Sciatic nerve (tissue), 2 donors: ENCODE results near the gene GHRHR. TPM values are rescaled to one million over a fixed set of nuclear protein-coding genes. Genes with fewer than 3 reads are reported as not detected.

Experiments
- ATAC-seq: fragments of 200-7000 bp; cut with Tn5 transposase; one replicate; pipeline ENCODE4 v1.9.1; 2020; ENCODE audit warnings: mild to moderate bottlenecking, moderate library complexity
- DNase-seq: peaks from one replicate; pipeline ENCODE4 v3.0.0-alpha.2; 2020; ENCODE audit warnings: low spot score
- intact Hi-C: fragments of 100-400 bp; cut with DNase I; formaldehyde crosslinking; loops from one replicate; pipeline ENCODE4 v1.14.2; 2022
- total RNA-seq: library from RNA; stranded (reverse); fragmentation: NEBNext Ultra II Directional; extraction: Animal tissue kit (Norgen Biotek cat#: 25700); gene quantifications from one replicate; pipeline ENCODE4 v1.2.1, GENCODE V29; 2021
- donor health status: DM: no; HTN: no; CAD: no.
- donor health status: DM: no; HTN: no; CAD: no.

Gene GHRHR
- total RNA-seq, 1 donor from 2014 or later, result 1.2 TPM

DNA sequence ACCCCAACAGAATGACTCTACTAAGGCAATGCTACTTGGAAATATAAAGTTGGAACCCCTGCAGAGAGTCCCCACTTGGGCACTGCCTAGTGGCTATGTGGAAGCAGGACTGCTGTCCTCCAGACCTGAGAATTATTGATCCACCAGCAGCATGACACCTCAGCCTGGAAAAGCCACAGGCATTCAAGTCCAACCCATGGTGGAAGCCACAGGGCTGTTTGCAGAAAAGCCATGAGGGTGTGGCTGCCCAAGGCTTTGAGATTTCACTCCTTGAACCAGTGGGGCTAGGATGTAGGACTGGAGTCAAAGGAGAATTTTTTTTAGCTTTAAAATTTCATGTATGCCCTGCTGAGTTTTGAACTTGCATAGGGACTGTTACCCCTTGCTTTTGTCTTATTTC is 13.6 kb upstream of the GHRHR start:
- intact Hi-C loops, result no loop called here
- ATAC-seq, result no peak
- no peak for DNase-seq

DNA sequence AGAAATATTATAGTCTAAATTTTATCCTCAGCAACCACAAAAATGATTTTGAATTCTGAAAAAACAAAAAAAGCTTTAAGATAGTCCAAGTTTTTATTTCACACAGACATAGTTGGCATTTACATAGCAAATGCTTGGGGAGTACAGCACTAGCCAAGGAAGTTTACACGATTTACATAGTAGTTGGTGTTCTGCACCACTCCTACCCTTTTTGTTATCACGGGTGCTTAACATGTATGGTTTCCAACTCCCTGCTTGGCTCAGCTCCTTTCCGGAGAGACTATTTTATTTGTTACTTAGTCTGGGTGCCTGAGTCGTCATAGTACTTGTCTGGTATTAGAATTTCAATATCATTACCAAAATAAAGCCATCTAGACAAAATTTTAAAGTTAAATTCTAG is 8.8 kb upstream of the GHRHR start:
- no peak for DNase-seq
- intact Hi-C loops, result no loop called here
- ATAC-seq, result no peak

DNA sequence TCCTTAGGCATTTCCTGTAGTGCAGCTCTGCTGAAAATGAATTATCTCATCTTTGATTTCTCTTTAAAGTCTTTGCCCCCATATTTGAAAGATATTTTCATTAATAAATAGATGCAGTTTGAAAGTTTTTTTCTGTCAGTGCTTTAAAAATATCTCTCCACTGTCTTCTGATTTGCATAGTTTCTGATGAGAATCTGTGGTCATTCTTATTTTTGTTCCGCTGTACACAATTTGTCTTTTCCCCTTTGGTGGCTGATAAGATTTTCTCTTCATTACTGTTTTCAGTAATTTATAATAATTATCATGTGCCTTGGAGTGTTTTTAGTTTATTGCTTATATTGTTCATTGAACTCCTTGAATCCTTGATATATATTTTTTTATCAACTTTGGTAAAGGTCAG is 7.0 kb upstream of the GHRHR start:
- intact Hi-C loops, result no loop called here
- no peak for DNase-seq
- no peak for ATAC-seq

DNA sequence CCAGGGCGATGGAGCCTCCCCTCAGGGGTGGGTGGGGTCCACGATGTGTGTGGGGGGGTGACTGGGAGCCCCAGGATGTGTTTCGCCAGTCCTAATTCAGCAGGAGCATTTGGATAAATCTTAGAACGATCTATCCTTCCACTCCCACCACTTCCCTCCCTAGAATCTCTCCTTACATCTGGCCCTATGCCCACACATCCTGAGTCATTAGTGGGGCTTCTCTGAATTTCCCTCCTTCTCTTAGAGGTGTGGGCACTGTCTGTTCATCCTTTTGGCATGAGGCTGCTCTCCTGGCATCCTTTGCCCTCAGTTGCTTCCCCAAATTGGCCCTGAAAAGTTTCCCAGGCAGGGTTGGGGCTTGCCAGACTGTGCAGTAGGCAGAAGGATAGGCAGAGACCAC is 1.6 kb downstream of the GHRHR start:
- ATAC-seq, result no peak
- DNase-seq, result no peak
- intact Hi-C loops, result no loop called here

DNA sequence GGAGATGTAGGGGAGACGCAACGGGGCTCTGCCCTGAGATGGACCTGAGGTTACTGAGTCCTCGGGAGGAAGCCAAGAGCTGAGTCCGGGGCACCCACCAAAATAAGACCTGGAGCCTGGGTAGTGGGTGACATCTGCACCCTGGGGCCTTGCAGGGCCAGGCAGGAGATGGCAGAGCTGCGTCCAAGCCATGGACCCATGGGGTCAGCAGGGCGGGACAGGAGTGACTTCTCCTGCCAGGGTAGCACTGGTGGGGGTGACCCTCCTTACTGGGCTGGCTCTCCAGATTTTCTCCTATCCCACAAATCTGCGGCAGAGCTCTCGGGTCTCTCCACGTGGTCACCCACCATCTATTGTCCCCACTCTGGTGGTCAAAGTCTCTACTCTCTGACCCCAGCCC is 2.1 kb downstream of the GHRHR start:
- ATAC-seq, result no peak
- intact Hi-C loops, result no loop called here

DNA sequence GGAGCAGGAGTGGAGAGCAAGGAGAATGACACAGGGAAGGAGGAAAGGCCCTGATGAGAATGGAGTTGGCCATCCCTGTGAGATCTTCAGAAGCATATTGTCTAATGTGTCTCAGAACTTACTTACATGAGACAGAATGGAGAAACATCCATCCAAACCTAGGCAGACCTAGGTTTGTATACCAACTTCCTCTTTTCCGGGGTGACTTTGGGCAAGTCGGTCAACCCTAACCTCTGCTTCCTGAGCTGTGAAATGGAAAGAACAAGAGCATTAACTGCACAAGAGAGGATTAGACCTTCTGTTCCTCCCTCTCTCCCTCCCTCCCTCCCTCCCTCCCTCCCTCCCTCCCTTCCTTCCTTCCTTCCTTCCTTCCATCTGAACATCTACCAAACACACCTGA is 4.5 kb downstream of the GHRHR start:
- ATAC-seq, result no peak
- no peak for DNase-seq
- intact Hi-C loops, result no loop called here

More for the DNA sequence above, 2.1 kb downstream of the GHRHR start:
- no peak for DNase-seq

DNA sequence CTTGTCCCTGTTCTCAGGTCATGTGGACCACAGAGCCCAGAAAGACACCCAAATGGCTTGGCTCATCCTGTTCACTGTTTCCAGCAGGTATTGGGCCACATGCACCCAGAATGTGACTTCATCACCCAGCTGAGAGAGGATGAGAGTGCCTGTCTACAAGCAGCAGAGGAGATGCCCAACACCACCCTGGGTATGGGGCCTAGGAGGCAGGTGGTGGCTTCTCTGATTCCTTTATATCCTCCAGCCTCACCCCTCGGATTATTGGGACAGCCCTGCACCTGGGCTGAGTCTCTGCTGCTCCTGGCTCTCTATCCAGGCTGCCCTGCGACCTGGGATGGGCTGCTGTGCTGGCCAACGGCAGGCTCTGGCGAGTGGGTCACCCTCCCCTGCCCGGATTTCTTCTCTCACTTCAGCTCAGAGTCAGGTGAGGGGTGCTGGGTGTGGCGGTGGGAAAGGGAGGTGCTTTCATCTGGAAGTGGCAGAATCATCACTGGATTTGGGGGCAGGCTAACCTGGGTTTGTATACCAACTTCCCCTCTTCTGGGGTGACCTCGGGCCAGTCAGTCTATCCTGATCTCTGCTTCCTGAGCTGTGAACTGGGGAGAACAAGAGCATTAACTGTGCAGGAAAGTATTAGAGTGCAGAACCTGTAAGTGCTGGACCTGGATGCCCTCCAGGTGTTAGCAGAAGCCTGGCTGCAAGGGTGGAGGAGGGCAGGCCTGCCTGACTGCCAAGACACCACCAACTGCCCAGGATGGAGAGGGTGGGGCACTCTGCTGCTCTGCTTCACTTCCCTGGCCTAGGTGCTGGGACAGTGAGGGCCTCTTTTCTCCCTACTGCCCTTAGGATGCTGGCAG is 5.2 kb downstream of the GHRHR start:
- intact Hi-C loops, result no loop called here
- ATAC-seq, result no peak
- no peak for DNase-seq

DNA sequence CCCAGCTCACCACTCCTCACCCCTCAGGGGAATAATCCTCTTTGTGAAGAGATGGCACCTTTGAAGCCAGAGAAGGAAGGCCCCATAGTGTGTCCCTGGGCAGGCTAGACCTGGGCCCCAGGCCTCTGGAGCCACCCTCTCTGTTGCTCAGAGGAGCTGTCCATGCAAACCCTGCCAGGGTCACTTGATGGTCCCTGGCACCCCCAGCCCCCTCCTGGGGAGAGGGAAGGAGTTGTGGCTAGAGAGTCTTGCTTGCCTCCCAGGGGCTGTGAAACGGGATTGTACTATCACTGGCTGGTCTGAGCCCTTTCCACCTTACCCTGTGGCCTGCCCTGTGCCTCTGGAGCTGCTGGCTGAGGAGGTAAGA is 5.8 kb downstream of the GHRHR start:
- intact Hi-C loops, result no loop called here
- ATAC-seq (no peak), DNase-seq (no peak)

DNA sequence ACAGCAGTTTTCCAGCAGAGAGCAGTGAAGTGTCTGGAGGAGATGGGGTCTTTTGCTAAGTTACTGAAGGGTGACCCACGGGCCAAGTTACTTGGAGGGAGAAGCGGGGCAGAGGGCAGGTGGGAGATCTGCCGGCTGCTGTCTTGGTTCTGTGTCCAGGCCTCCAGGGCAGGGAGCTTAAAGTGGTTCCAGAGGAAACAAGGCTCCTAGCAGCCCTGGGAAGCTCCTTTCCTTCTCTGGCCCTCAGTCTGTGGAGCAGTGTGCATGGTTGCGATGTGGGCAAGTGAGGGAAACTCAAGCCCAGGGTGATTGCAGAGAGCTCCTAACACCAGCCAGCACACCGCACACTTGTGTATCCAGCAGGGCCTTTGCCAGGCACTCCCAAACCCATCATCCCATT is 6.3 kb downstream of the GHRHR start:
- intact Hi-C loops, result loop anchor here (10.0 kb wide), 1 partner anchor 175 kb away; no protein-coding TSS in a partner anchor
- DNase-seq, result no peak
- ATAC-seq, result no peak

DNA sequence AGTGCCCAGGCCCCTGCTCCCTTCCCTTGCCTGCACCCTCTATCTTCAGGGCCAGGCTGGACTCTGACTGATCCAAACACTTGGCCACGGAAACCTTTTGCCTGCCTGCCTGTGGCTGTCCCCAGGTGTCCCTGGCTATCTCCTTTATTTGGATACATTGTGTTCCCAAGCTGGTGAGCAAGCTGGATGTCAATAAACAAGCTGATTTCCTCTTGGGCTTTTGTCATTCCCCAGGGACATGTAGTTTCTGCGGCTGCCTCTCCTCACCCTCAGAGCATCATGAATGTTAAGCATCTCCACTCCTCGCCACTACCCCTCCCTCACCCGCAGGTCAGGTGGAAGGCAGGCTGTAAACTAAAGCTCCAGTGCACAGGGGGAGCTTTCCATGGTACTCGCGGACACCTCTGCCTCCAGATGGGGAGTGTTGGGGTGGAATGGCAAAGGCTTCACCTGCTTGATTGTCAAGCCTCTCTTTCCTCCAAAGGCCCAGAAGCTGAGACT is 6.9 kb downstream of the GHRHR start:
- no peak for ATAC-seq
- intact Hi-C loops, result loop anchor here (10.0 kb wide), 1 partner anchor 176 kb away; no protein-coding TSS in a partner anchor
- DNase-seq, result no peak

DNA sequence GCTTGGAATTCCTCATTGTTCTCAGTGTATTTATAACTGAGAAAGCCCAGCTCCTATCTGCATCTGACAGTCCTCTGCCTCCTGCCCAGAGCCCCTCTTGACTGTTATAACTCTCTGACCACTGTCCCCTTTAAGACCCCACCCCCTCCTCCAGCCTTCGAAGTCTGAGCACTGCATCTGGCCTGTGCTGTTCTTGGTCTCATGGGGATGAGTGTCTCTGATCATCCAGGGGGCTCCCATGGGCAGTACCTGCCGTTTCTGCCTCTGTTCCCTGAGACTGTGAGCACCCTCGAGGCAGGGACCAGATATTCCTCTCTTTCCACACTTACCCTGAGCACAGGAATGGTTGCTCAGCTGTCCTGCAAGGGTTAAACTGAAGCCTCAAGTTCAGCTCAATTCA is 7.7 kb downstream of the GHRHR start:
- intact Hi-C loops, result loop anchor here (10.0 kb wide), 1 partner anchor 177 kb away; no protein-coding TSS in a partner anchor
- ATAC-seq (no peak), DNase-seq (no peak)

DNA sequence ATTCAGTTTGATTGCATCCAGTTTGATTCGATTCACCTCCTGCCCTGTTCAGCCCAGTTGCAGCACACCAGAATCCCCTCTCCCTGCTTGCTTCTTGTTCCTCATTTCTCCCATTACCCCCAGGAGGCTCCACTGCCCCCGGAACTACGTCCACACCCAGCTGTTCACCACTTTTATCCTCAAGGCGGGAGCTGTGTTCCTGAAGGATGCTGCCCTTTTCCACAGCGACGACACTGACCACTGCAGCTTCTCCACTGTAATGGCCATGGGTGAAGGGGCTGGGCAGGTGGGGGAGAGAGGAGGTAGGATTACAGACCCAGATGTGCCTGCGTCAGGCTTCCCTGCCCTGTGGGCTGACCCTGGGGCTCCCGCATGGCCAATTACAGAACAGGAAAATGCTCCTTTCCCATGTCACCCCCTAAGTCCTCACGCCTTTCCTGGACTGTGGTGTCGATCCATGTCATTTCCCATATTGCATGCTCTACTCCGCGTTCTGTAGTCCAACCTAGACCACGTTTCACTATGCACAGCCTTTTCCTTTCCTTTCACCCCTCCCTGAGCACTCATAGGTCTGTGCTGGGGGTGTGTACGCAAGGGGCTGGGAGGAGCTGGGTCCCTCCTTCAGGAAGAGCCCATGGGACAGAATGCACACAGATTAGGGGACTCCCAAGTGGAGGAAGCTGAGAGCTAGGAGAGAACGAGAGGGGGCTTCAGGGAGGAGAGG is 8.2 kb downstream of the GHRHR start:
- ATAC-seq (no peak), DNase-seq (no peak)
- intact Hi-C loops, result loop anchor here (10.0 kb wide), 1 partner anchor 177 kb away; no protein-coding TSS in a partner anchor

DNA sequence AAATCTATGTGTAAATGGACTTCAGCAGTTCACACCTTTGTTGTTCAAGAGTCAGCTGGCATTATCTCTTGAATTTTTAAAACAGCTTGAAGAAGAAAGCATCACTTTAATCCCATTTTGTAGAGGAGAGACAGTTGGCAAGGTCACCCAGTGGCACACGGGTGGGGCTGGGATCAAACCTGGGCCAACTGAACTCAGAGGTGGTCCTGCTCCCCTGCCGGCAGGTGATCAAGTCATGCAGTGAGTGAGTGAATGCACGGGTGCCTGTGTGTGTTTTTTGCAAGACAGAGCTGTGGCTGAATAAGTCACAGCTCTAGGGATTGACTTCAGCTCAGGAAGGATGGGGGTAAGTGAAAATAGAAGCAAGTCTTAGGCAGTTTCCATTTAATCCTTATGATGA is 9.5 kb downstream of the GHRHR start:
- ATAC-seq, result no peak
- intact Hi-C loops, result loop anchor here (10.0 kb wide), 1 partner anchor 178 kb away; no protein-coding TSS in a partner anchor
- no peak for DNase-seq

DNA sequence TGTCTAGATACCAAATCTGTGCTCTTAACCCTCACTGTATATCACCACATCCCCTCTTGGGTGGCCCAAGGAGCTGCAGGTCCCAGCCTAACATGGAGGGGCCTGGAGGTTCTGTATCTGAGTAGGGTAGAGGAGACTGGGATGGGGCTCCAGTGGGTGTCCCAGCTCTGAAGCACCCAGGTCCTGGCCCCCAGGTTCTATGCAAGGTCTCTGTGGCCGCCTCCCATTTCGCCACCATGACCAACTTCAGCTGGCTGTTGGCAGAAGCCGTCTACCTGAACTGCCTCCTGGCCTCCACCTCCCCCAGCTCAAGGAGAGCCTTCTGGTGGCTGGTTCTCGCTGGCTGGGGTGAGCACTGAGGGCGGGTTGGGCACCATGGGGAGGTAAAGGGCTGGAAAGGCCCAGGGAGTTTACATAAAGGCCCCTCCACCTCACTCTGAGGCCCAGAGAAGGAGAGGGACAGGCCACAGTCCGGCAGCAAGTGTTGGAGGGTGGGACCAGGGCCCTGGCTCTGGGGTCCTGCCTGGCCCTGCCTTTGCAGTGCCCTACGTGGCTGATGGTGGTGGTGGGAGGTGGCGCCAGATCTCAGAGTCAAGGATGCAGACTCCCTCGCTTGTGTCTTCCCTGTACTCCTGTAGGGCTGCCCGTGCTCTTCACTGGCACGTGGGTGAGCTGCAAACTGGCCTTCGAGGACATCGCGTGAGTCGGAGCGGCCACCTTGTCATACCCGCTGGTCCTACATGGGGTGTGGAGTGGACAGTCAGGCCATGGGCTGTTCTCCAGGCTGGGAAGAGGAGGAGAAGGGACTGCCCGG is 10.2 kb downstream of the GHRHR start:
- DNase-seq (no peak), ATAC-seq (no peak)
- intact Hi-C loops, result loop anchor here (10.0 kb wide), 1 partner anchor 179 kb away; no protein-coding TSS in a partner anchor

DNA sequence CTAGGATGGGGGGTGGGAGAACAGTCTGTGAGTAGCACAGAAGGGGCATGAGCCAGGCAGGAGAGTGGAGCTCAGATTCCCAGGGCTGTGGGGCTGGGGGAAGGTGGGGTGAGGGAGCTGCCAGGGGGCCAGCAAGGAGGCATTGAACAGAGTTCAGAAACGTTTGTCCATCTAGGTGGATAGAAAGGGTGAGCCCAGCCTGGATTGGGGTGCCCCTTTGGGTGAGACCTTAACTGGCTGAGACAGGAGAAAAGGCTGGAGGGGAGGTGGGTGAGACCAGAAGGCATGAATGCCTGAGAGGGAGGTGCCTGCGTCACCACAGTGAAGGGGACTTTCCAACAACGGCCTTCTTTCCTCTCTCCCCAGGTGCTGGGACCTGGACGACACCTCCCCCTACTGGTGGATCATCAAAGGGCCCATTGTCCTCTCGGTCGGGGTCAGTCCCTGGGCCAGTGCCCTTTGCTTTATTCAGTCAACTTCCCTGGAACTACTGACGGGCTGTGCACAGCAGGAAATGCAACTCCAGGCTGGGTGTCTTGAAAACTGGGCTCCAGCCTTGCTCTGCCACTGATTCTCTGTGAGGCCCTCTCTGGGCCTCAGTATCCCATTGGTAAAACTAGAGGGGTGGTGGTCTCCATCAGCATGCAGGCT is 11.0 kb downstream of the GHRHR start:
- ATAC-seq, result peak; percentile 54
- intact Hi-C loops, result loop anchor here (10.0 kb wide), 1 partner anchor 180 kb away; no protein-coding TSS in a partner anchor
- no peak for DNase-seq

DNA sequence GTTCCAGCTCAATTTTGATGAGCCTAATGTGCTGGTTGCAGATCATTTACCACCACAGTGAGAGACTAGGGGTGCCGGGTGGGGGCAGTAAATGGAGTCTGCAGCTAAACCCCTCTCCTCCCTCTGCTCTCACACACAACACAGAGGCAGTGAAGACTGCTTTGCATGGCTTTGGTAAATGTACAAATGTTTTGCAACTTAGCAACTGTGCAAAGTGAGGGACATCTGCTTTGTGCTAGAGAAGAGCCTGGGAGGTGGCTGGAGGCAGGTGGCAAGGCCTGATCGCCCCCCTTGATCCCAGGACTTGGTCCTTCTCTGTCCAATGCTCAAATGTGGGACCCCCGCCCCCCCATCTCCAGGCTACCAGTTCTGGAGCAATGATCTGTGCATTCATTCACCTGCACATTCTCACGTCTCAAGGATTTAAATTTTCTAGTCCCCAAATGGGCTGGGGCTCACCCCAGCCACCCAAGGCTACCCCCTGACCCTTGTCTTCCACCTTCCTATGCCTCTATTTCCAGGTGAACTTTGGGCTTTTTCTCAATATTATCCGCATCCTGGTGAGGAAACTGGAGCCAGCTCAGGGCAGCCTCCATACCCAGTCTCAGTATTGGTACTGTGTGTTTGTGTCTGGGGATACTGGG is 11.6 kb downstream of the GHRHR start:
- DNase-seq, result no peak
- intact Hi-C loops, result loop anchor here (10.0 kb wide), 1 partner anchor 181 kb away; no protein-coding TSS in a partner anchor
- no peak for ATAC-seq

DNA sequence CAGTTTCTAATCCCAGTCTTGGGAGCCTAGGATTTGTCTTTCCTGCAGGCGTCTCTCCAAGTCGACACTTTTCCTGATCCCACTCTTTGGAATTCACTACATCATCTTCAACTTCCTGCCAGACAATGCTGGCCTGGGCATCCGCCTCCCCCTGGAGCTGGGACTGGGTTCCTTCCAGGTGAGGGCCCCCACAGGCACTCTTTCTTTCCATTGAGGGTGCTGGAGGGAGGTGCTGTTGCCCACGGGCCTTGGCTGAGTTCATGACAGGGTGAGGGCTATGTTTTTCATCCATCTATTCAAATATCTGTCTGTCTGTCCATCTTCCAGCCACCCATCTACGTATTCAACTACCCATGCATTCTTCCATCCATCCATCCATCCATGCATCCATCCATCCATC is 12.6 kb downstream of the GHRHR start:
- DNase-seq (no peak), ATAC-seq (no peak)
- intact Hi-C loops, result loop anchor here (10.0 kb wide), 1 partner anchor 182 kb away; no protein-coding TSS in a partner anchor

DNA sequence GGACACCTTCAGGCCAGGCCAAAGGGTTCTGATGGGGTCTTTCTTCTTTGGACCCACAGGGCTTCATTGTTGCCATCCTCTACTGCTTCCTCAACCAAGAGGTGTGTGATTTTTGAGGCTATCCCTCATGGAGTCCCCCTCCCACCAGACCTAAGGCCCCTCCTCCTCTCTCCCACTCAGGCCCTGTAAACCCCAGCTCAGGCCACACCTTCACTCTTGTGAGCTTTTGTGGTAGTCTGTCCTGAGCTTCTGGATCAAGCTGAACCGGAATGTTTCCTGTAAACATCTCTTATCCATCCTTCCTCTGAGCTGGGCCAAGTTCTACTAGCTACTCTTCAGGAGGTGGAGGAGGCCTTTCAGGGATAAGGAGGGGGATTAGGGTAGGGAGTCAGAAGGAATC is 13.5 kb downstream of the GHRHR start:
- DNase-seq (no peak), ATAC-seq (no peak)
- intact Hi-C loops, result loop anchor here (10.0 kb wide), 1 partner anchor 182 kb away; no protein-coding TSS in a partner anchor
